Pancreas (tissue), 10 donors: ENCODE data around the gene HHATL. TPM values are rescaled to one million over a fixed set of nuclear protein-coding genes. Genes with fewer than 3 reads are reported as not detected.

Experiments used
- ATAC-seq, 4 donors: fragments of 200-7000 bp; cut with Tn5 transposase; one replicate each; pipeline versions ENCODE4 v1.8.0 to v1.9.1; 2020; ENCODE audit warnings: mild to moderate bottlenecking in 4 of 4, moderate library complexity in 4 of 4
- DNase-seq, 6 donors: peaks; one replicate each; pipeline ENCODE4 v3.0.0-alpha.2; 2020
- FAIRE-seq: peaks from 2 replicates; lab custom pipeline; 2012; peaks lifted over from hg19 to GRCh38; lab: Jason Lieb, UNC
- H3K27ac ChIP-seq, 4 donors: fragments of 200-600 bp; sonication (generic); 1 replicate in 3 of 4; 2 replicates in 1 of 4; pipeline versions ENCODE4 v1.5.0 to v1.8.0; 2020
- H3K27me3 ChIP-seq, 4 donors: fragments of 200-600 bp; one replicate each; pipeline ENCODE4 v1.8.0; 2021
- H3K36me3 ChIP-seq, 3 donors: fragments of 200-600 bp; sonication (generic) in 1 of 3; one replicate each; pipeline versions ENCODE4 v1.5.0 to v1.8.0; 2020 to 2021
- H3K4me1 ChIP-seq, 3 donors: fragments of 200-600 bp; one replicate each; pipeline ENCODE4 v1.8.0; 2021
- H3K4me3 ChIP-seq, 4 donors: fragments of 200-600 bp; sonication (generic) in 2 of 4; one replicate each; pipeline versions ENCODE4 v1.5.0 to v1.8.0; 2020 to 2021
- H3K9me3 ChIP-seq, 4 donors: fragments of 200-600 bp; one replicate each; pipeline ENCODE4 v1.8.0; 2021
- CTCF ChIP-seq, 4 donors: fragments of 200-600 bp; sonication (generic) in 3 of 4; IDR thresholded peaks; one replicate each; pipeline versions ENCODE4 v1.5.0 to v1.8.0; 2021; ENCODE audit warnings: antibody characterized with exemption in 4 of 4
- WGBS, 2 donors: extraction: QIAGEN DNeasy Blood & Tissue Kit; methylation state at CpG; one replicate each; pipeline ENCODE4 v1.1.7; 2013; 5-methylcytosine and 5-hydroxymethylcytosine counted together
- intact Hi-C, 3 donors: fragments of 100-400 bp; cut with DNase I; formaldehyde crosslinking; loops; one replicate each; pipeline versions ENCODE4 v1.11.1 to v1.14.2; 2022
- polyA plus RNA-seq, 2 donors: library from polyadenylated mRNA; stranded (reverse); fragments of 200-250 nt; gene quantifications; one replicate each; pipeline ENCODE4 v1.2.3, GENCODE V29; 2013
- total RNA-seq, 6 donors: library from RNA; stranded (reverse); fragmentation: NEBNext Ultra II Directional in 4 of 6; extraction: Animal tissue kit (Norgen Biotek cat#: 25700) in 4 of 6; gene quantifications; one replicate each; pipeline versions ENCODE4 v1.2.1 to v1.2.4, GENCODE V29; 2021 to 2023
- donor health status: healthy with polysubstance abuse.
- donor health status: DM: no; HTN: no; CAD: no; lungs with moderate emphysema.
- donor health status: DM: no; HTN: no; CAD: no.
- donor health status: control.
- donor health status: control.
- donor health status: Bipolar disorder and iron deficiency.
- donor health status: DM: yes; HTN: yes; CAD: no.
- donor health status: DM: no; HTN: no; CAD: no.
- donor health status: DM: no; HTN: no; CAD: no.
- donor health status: DM: yes; HTN: yes; CAD: no.

HHATL gene
- total and polyA plus RNA-seq, 8 donors = 0.42 to 17.8 (median 2.4) TPM; not detected in 1

- Histone ChIP-seq H3K4me1 (peaks cover 0 to 8% (median 0%) of the 10 kb centered on the region in 3 donors), H3K36me3 (peaks cover 0 to 5% (median 0%) of the 10 kb centered on the region in 3 donors), H3K27me3 (no peaks in the 10 kb centered on the region), H3K27ac (no peak overlapping the region), H3K4me3 (no peak overlapping the region), H3K9me3 (no peaks in the 10 kb centered on the region)
- WGBS, 2 donors = 89 to 90% methylated on average over 32 to 34 of the region's 34 CpGs
- no peak for FAIRE-seq
- no peak for ATAC-seq
- intact Hi-C loops = no loop called here
- DNase-seq = peak in 2 of 6 donors; percentile 42 to 54
- TF ChIP-seq CTCF (IDR thresholded peaks at IDR 0.05) = no peak
These were observed 44.4 kb downstream of the HHATL start for GRCh38 chr3:42658091-42658770.

GRCh38 chr3:42657675-42658074 is 44.9 kb downstream of the HHATL start:
- DNase-seq (no peak), FAIRE-seq (no peak), ATAC-seq (no peak)
- Histone ChIP-seq H3K27me3 (no peaks in the 10 kb centered on the region), H3K4me1 (peaks cover 0 to 14% (median 2%) of the 10 kb centered on the region in 3 donors), H3K9me3 (no peaks in the 10 kb centered on the region), H3K4me3 (no peak overlapping the region), H3K36me3 (peaks cover 0 to 5% (median 0%) of the 10 kb centered on the region in 3 donors), H3K27ac (no peak overlapping the region)
- TF ChIP-seq CTCF (IDR thresholded peaks at IDR 0.05) = no peak
- 78 to 87% methylated on average over 4 of the region's 4 CpGs for WGBS, 2 donors
- intact Hi-C loops = no loop called here

DNA sequence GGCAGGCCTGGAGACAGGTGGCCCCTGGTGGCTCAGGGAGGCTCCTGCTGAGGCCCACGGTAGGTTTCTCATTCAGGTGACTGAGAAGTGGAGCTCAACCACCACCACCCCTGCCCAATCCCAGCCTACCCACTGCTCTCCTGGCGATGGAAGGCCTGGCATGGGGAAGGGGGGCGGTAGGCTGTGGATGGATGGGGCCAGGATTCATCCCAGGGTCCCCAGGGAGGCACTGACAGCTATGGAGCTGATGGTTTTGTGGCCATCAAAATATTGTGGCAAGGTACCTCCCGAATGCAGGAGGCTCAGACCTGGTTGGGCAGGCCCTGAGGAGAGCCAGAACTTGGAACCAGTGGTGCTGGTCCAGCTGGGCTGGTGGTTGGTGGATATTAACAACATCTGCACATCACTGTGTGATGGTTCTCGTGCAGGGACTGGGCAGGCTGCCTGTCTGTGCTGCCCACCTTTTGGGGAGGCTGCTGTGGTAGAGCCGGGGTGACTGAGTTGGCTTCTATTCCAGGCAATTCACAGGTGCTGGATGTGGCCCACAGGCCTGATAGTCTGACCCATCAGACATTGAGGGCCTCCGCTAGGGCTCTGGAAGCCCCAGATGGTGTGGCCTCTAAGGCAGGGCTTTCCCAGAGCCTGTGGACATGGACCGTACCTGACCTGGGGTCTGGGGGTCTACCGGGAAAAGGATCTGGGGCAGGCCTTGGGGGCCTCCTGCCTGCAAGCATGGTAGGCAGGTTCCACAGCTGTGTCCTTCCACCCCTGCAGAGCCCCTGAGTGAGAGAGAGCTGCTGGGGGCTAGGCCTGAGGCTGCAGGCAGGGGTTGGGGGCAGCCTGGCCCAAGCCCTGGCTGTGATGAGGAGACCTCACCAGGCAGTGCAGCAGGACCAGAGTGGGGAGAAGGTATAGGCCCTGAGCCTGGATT is 45.7 kb downstream of the HHATL start:
- intact Hi-C loops = no loop called here
- no peaks in the 10 kb centered on the region for H3K9me3 ChIP-seq
- no peak overlapping the region for H3K27ac ChIP-seq
- WGBS, 2 donors = 82 to 85% methylated on average over 8 to 9 of the region's 9 CpGs
- no peak for TF ChIP-seq CTCF (IDR thresholded peaks at IDR 0.05)
- no peak for FAIRE-seq
- DNase-seq = no peak
- H3K27me3 ChIP-seq = no peaks in the 10 kb centered on the region
- peaks cover 0 to 18% (median 6%) of the 10 kb centered on the region in 3 donors for H3K4me1 ChIP-seq
- no peak overlapping the region for H3K4me3 ChIP-seq
- H3K36me3 ChIP-seq = peaks cover 0 to 5% (median 0%) of the 10 kb centered on the region in 3 donors
- ATAC-seq = no peak

- Histone ChIP-seq H3K9me3 (no peaks in the 10 kb centered on the region), H3K27ac (peak overlapping the region in 1 of 4 donors; percentile 70), H3K27me3 (no peaks in the 10 kb centered on the region), H3K36me3 (peaks cover 0 to 5% (median 0%) of the 10 kb centered on the region in 3 donors), H3K4me1 (peaks cover 0 to 18% (median 6%) of the 10 kb centered on the region in 3 donors), H3K4me3 (no peak overlapping the region)
- no peak for FAIRE-seq
- no peak for ATAC-seq
- intact Hi-C loops = no loop called here
- DNase-seq = peak in 4 of 6 donors; percentile 34 to 46 (median 40)
- no peak for TF ChIP-seq CTCF (IDR thresholded peaks at IDR 0.05)
- WGBS, 2 donors = 83 to 86% methylated on average over 6 of the region's 6 CpGs
These were observed 46.5 kb downstream of the HHATL start for GRCh38 chr3:42655980-42656679.
